Vagina (tissue), 2 donors: ENCODE measurements around the gene PRR9. TPM values are rescaled to one million over a fixed set of nuclear protein-coding genes. Genes with fewer than 3 reads are reported as not detected.

ENCODE experiments used
- DNase-seq, 2 donors: peaks; one replicate each; pipeline ENCODE4 v3.0.0-alpha.2; 2017; ENCODE audit errors: extremely low spot score in 2 of 2
- H3K27ac ChIP-seq: fragments of 200-600 bp; sonication (generic); one replicate; pipeline ENCODE4 v1.5.1; 2019
- H3K27me3 ChIP-seq: fragments of 200-600 bp; sonication (generic); one replicate; pipeline ENCODE4 v1.5.1; 2019
- H3K36me3 ChIP-seq, 2 donors: fragments of 200-600 bp; sonication (generic); one replicate each; pipeline ENCODE4 v1.5.1; 2017 to 2019
- H3K4me1 ChIP-seq: fragments of 200-600 bp; sonication (generic); one replicate; pipeline ENCODE4 v1.5.1; 2019
- H3K4me3 ChIP-seq, 2 donors: fragments of 200-600 bp; sonication (generic); 1 replicate in 1 of 2; 2 replicates in 1 of 2; pipeline ENCODE4 v1.5.1; 2016 to 2019
- H3K9me3 ChIP-seq: fragments of 200-600 bp; sonication (generic); one replicate; pipeline ENCODE4 v1.5.1; 2019
- POLR2A ChIP-seq, 2 donors: fragments of 450-650 bp; IDR thresholded peaks; one replicate each; pipeline ENCODE4 v1.6.1; 2017; ENCODE audit warnings: antibody characterized with exemption in 2 of 2, mild to moderate bottlenecking in 2 of 2, moderate library complexity in 2 of 2
- POLR2AphosphoS5 ChIP-seq, 2 donors: sonication (generic); formaldehyde crosslinking; IDR thresholded peaks; one replicate each; pipeline ENCODE4 v1.9.0; 2017; ENCODE audit warnings: antibody characterized with exemption in 2 of 2, mild to moderate bottlenecking in 2 of 2, low read depth in 1 of 2; ENCODE audit not compliant: insufficient read depth in 1 of 2
- intact Hi-C: fragments of 100-400 bp; cut with DNase I; formaldehyde crosslinking; loops from one replicate; pipeline ENCODE4 v1.15.1; 2023
- total RNA-seq: library from RNA; depleted of rRNA; stranded (reverse); fragments of >200 nt; gene quantifications from one replicate; pipeline ENCODE4 v1.2.3, GENCODE V29; 2016
- TF ChIP-seq, protein P1 (sequence below), 3 experiments: fragments of 450-650 bp in 2 of 3; fragments of 200-600 bp in 1 of 3; sonication (generic) in 1 of 3; IDR thresholded peaks; one replicate each; pipeline ENCODE4 v1.5.1; 2017 to 2019; ENCODE audit warnings: antibody characterized with exemption in 3 of 3, mild to moderate bottlenecking in 2 of 3, moderate library complexity in 2 of 3

The PRR9 gene
- total RNA-seq, 1 donor from 2014 or later, result not detected

DNA sequence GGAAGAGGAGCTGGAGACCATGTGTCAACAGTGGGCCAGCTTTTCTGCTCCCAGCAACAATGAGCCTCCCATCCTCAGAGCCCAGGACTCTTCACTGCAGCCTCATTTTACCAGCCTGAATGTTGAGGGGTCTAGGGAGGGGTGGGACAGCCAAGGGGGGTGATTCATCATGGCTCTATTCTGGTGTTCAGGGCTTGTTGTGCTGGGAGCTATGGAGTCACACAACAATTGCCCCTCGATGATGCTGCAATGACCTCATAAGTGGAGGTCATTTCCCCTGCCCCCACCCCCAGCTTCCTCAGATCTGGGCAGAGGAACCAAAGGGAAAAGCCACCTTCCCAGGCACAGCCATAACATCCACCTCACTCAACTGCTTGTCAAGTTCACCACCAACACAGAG, 14.3 kb upstream of the PRR9 start, which contains the start of gene LELP1:
TSS of gene LELP1 (plus strand) at position 301 of the 400 bp plus-strand sequence. CDS start 1,278 bp downstream, outside the sequence.
- no peak within 1 kb of the TSS for H3K4me3 ChIP-seq
- H3K4me1 ChIP-seq, result no peaks in the 10 kb centered on the region
- TF ChIP-seq, protein P1, sequence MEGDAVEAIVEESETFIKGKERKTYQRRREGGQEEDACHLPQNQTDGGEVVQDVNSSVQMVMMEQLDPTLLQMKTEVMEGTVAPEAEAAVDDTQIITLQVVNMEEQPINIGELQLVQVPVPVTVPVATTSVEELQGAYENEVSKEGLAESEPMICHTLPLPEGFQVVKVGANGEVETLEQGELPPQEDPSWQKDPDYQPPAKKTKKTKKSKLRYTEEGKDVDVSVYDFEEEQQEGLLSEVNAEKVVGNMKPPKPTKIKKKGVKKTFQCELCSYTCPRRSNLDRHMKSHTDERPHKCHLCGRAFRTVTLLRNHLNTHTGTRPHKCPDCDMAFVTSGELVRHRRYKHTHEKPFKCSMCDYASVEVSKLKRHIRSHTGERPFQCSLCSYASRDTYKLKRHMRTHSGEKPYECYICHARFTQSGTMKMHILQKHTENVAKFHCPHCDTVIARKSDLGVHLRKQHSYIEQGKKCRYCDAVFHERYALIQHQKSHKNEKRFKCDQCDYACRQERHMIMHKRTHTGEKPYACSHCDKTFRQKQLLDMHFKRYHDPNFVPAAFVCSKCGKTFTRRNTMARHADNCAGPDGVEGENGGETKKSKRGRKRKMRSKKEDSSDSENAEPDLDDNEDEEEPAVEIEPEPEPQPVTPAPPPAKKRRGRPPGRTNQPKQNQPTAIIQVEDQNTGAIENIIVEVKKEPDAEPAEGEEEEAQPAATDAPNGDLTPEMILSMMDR (IDR thresholded peaks at IDR 0.05), result no peak
- TF ChIP-seq POLR2A (IDR thresholded peaks at IDR 0.05) (no peak), POLR2AphosphoS5 (IDR thresholded peaks at IDR 0.05; ENCODE audit: insufficient read depth in 1 of 2, low read depth in 1 of 2) (no peak)
- no peaks in the 10 kb centered on the region for H3K9me3 ChIP-seq
- no peaks in the 10 kb centered on the region for H3K36me3 ChIP-seq
- no peak within 1 kb of the TSS for H3K27ac ChIP-seq
- intact Hi-C loops, result no loop called here
- H3K27me3 ChIP-seq, result no peaks in the 10 kb centered on the region
- no peak for DNase-seq

DNA sequence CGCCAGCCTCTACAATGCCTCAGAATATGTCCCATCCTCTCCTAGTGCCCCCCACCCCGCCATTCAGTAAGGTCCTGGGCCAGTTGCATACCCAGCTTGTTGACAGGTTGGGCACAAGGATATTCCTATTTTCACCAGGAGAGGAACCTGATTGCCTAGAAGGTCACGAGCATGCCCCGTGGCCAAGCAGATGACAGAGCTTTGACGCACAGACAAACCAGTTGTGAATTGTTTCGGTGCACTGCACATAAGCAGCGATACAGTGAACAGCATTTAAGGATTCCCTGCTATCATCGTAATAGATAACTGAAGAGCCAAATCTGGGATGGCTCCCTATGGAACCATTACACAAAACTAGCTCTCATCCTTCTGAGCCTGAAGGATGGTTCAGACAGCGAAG, 10.8 kb upstream of the PRR9 start:
- Histone ChIP-seq H3K9me3 (no peaks in the 10 kb centered on the region), H3K4me3 (no peak overlapping the region), H3K4me1 (no peaks in the 10 kb centered on the region), H3K27ac (no peak overlapping the region), H3K36me3 (no peaks in the 10 kb centered on the region), H3K27me3 (no peaks in the 10 kb centered on the region)
- intact Hi-C loops, result no loop called here
- TF ChIP-seq POLR2A (IDR thresholded peaks at IDR 0.05) (no peak), POLR2AphosphoS5 (IDR thresholded peaks at IDR 0.05; ENCODE audit: insufficient read depth in 1 of 2, low read depth in 1 of 2) (no peak)
- TF ChIP-seq, protein P1 (IDR thresholded peaks at IDR 0.05), result no peak
- DNase-seq, result peak in 1 of 2 donors; percentile 34

DNA sequence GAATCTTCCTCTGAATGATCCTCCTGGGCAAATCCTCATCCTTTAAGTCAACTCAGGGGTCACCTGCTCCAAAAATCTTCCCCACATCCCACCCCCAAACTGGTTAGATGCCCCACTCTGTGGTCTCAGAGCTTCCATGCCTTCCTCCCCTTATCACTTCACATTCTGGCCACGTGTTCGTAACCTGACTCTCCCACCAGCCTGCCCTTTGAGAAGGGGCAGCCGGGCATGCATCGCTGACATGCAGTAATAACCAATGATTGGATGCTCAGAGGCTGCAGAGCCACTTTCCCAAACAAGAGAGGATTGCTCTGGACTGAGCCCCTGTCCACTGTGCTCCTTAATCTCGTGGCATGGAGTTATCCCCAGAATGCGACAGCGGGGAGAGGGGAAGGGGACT, 7.2 kb upstream of the PRR9 start:
- no peak for DNase-seq
- H3K9me3 ChIP-seq, result no peaks in the 10 kb centered on the region
- no peak overlapping the region for H3K27ac ChIP-seq
- intact Hi-C loops, result no loop called here
- no peak overlapping the region for H3K4me3 ChIP-seq
- H3K36me3 ChIP-seq, result no peaks in the 10 kb centered on the region
- no peaks in the 10 kb centered on the region for H3K4me1 ChIP-seq
- no peaks in the 10 kb centered on the region for H3K27me3 ChIP-seq
- no peak for TF ChIP-seq POLR2AphosphoS5 (IDR thresholded peaks at IDR 0.05; ENCODE audit: insufficient read depth in 1 of 2, low read depth in 1 of 2)
- TF ChIP-seq, protein P1 (IDR thresholded peaks at IDR 0.05), result no peak
- no peak for TF ChIP-seq POLR2A (IDR thresholded peaks at IDR 0.05)

DNA sequence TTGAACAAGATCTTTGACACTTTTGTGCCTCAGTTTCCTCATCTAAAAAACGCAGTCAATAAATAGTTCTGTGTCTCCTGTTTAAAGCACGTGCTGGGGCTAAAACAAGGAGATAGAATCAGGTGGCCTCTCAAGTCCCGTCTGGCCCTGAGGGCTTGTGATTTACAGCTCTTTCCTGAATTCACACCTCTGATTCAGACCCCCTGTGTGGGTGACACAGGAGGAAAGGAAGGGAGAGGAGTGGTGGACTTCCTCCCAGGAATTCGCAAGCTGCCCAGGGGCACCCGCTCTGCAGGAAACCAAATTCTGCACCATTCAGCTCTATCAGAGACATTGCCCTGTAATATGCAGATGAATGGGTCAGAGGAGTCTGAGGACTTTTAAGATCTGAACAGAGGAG, 5.2 kb upstream of the PRR9 start:
- no peak for DNase-seq
- no peak overlapping the region for H3K4me3 ChIP-seq
- TF ChIP-seq POLR2AphosphoS5 (IDR thresholded peaks at IDR 0.05; ENCODE audit: insufficient read depth in 1 of 2, low read depth in 1 of 2) (no peak), POLR2A (IDR thresholded peaks at IDR 0.05) (no peak)
- TF ChIP-seq, protein P1 (IDR thresholded peaks at IDR 0.05), result no peak
- H3K27ac ChIP-seq, result no peak overlapping the region
- H3K27me3 ChIP-seq, result no peaks in the 10 kb centered on the region
- H3K36me3 ChIP-seq, result no peaks in the 10 kb centered on the region
- H3K9me3 ChIP-seq, result no peaks in the 10 kb centered on the region
- intact Hi-C loops, result no loop called here
- no peaks in the 10 kb centered on the region for H3K4me1 ChIP-seq

DNA sequence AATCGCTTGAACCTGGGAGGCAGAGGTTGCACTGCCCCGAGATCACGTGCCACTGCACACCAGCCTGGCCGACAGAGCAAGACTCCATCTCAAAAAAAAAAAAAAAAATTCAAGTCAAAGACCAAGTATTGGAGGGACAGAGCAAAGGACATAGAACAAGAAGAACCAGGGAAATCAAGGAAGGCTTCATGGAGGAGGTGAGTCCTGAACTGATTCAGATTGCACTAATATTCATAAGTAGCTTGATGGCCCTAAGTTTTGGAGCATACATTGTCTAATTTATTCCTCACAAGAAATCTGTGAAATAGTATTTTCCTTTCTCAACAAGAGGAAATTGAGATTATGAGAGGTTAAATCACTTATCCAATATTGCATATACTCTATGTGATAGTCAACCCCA, 3.9 kb upstream of the PRR9 start:
- no peaks in the 10 kb centered on the region for H3K4me1 ChIP-seq
- TF ChIP-seq POLR2A (IDR thresholded peaks at IDR 0.05) (no peak), POLR2AphosphoS5 (IDR thresholded peaks at IDR 0.05; ENCODE audit: insufficient read depth in 1 of 2, low read depth in 1 of 2) (no peak)
- TF ChIP-seq, protein P1 (IDR thresholded peaks at IDR 0.05), result no peak
- no peaks in the 10 kb centered on the region for H3K9me3 ChIP-seq
- no peak overlapping the region for H3K4me3 ChIP-seq
- H3K36me3 ChIP-seq, result no peaks in the 10 kb centered on the region
- intact Hi-C loops, result no loop called here
- DNase-seq, result no peak
- H3K27me3 ChIP-seq, result no peaks in the 10 kb centered on the region
- no peak overlapping the region for H3K27ac ChIP-seq
